ENCODE results near the gene PIK3CA. TPM values are rescaled to one million over a fixed set of nuclear protein-coding genes. Genes with fewer than 3 reads are reported as not detected.

PIK3CA gene
- total and polyA plus RNA-seq, 2 experiments from 2014 or later, result 8.3 to 22.5 TPM

- H3K4me1 ChIP-seq (ENCODE audit: insufficient read depth), result no peaks in the 10 kb centered on the region
- no peaks in the 10 kb centered on the region for H3F3A ChIP-seq (ENCODE audit: insufficient read depth)
- H3K4me3 ChIP-seq, result no peak overlapping the region
- H3K27me3 ChIP-seq (replicated peaks; ENCODE audit: insufficient read depth), result peaks cover 11% of the 10 kb centered on the region
- in situ Hi-C loops (cut with MboI), result no loop called here
- H3K36me3 ChIP-seq (ENCODE audit: low read depth), result no peaks in the 10 kb centered on the region
- no peak for TF ChIP-seq EZH2 (IDR thresholded peaks at IDR 0.05; ENCODE audit: insufficient read depth, poor library complexity, severe bottlenecking)
- no peak for TF ChIP-seq EZH2phosphoT487 (IDR thresholded peaks at IDR 0.05; ENCODE audit: insufficient read depth, low read depth)
- no peaks in the 10 kb centered on the region for H4K20me1 ChIP-seq (ENCODE audit: insufficient read depth)
- no peak overlapping the region for H3K4me2 ChIP-seq (ENCODE audit: unreplicated experiment)
- no peak overlapping the region for H2AFZ ChIP-seq
- no peak for DNase-seq
- H3K27ac ChIP-seq, result no peak overlapping the region
- H3K9ac ChIP-seq, result no peak overlapping the region
- H3K79me2 ChIP-seq (ENCODE audit: insufficient read depth), result no peaks in the 10 kb centered on the region
- H3K9me2 ChIP-seq (ENCODE audit: insufficient read depth), result no peaks in the 10 kb centered on the region
- WGBS, 2 experiments (ENCODE audit: low coverage in 1 of 2, low lambda C conversion rate in 2 of 2, missing lambda C conversion rate in 2 of 2), result 30 to 37% methylated on average over 1 of the region's 1 CpG
- H3K9me3 ChIP-seq (ENCODE audit: low read depth), result no peaks in the 10 kb centered on the region
Observed at GRCh38 chr3:179279837-179280236, 131.7 kb downstream of the PIK3CA start.

GRCh38 chr3:179281825-179282224 lies 133.7 kb downstream of the PIK3CA start:
- TF ChIP-seq EZH2 (IDR thresholded peaks at IDR 0.05; ENCODE audit: insufficient read depth, poor library complexity, severe bottlenecking) (no peak), EZH2phosphoT487 (IDR thresholded peaks at IDR 0.05; ENCODE audit: insufficient read depth, low read depth) (no peak)
- WGBS, 2 experiments (ENCODE audit: low coverage in 1 of 2, low lambda C conversion rate in 2 of 2, missing lambda C conversion rate in 2 of 2), result 76 to 79% methylated on average over 1 to 3 of the region's 3 CpGs
- Histone ChIP-seq H3K4me3 (no peak overlapping the region), H3K4me2 (ENCODE audit: unreplicated experiment) (no peak overlapping the region), H3K4me1 (ENCODE audit: insufficient read depth) (no peaks in the 10 kb centered on the region), H3K27ac (no peak overlapping the region), H3K9me2 (ENCODE audit: insufficient read depth) (no peaks in the 10 kb centered on the region), H2AFZ (no peak overlapping the region), H3K79me2 (ENCODE audit: insufficient read depth) (no peaks in the 10 kb centered on the region), H3K36me3 (ENCODE audit: low read depth) (no peaks in the 10 kb centered on the region), H3K9me3 (ENCODE audit: low read depth) (no peaks in the 10 kb centered on the region), H3K27me3 (replicated peaks; ENCODE audit: insufficient read depth) (peaks cover 11% of the 10 kb centered on the region), H4K20me1 (ENCODE audit: insufficient read depth) (no peaks in the 10 kb centered on the region), H3F3A (ENCODE audit: insufficient read depth) (no peaks in the 10 kb centered on the region), H3K9ac (no peak overlapping the region)
- in situ Hi-C loops (cut with MboI), result no loop called here
- DNase-seq, result no peak

GRCh38 chr3:179286331-179286730 lies 138.2 kb downstream of the PIK3CA start:
- no peak overlapping the region for H3K4me3 ChIP-seq
- TF ChIP-seq EZH2phosphoT487 (IDR thresholded peaks at IDR 0.05; ENCODE audit: insufficient read depth, low read depth) (no peak), EZH2 (IDR thresholded peaks at IDR 0.05; ENCODE audit: insufficient read depth, poor library complexity, severe bottlenecking) (no peak)
- 56 to 58% methylated on average over 6 of the region's 6 CpGs for WGBS, 2 experiments (ENCODE audit: low coverage in 1 of 2, low lambda C conversion rate in 2 of 2, missing lambda C conversion rate in 2 of 2)
- DNase-seq, result no peak
- no peak overlapping the region for H3K4me2 ChIP-seq (ENCODE audit: unreplicated experiment)
- in situ Hi-C loops (cut with MboI), result no loop called here
- peak overlapping the region; percentile 62; the same call in 1 of the 2 replicates for H2AFZ ChIP-seq
- H3K36me3 ChIP-seq (ENCODE audit: low read depth), result no peaks in the 10 kb centered on the region
- H3K4me1 ChIP-seq (ENCODE audit: insufficient read depth), result no peaks in the 10 kb centered on the region
- no peak overlapping the region for H3K27ac ChIP-seq
- no peaks in the 10 kb centered on the region for H3K9me2 ChIP-seq (ENCODE audit: insufficient read depth)
- no peaks in the 10 kb centered on the region for H3K79me2 ChIP-seq (ENCODE audit: insufficient read depth)
- H4K20me1 ChIP-seq (ENCODE audit: insufficient read depth), result no peaks in the 10 kb centered on the region
- no peaks in the 10 kb centered on the region for H3K9me3 ChIP-seq (ENCODE audit: low read depth)
- peaks cover 11% of the 10 kb centered on the region; the same call in 1 of the 2 replicates for H3K27me3 ChIP-seq (replicated peaks; ENCODE audit: insufficient read depth)
- no peak overlapping the region for H3K9ac ChIP-seq
- H3F3A ChIP-seq (ENCODE audit: insufficient read depth), result no peaks in the 10 kb centered on the region

GRCh38 chr3:179288845-179289244 lies 140.7 kb downstream of the PIK3CA start:
- H2AFZ ChIP-seq, result no peak overlapping the region
- no peak for DNase-seq
- H3K27me3 ChIP-seq (replicated peaks; ENCODE audit: insufficient read depth), result peaks cover 2% of the 10 kb centered on the region; the same call in 1 of the 2 replicates
- H3K36me3 ChIP-seq (ENCODE audit: low read depth), result no peaks in the 10 kb centered on the region
- no peak for TF ChIP-seq EZH2phosphoT487 (IDR thresholded peaks at IDR 0.05; ENCODE audit: insufficient read depth, low read depth)
- no peak for TF ChIP-seq EZH2 (IDR thresholded peaks at IDR 0.05; ENCODE audit: insufficient read depth, poor library complexity, severe bottlenecking)
- no peaks in the 10 kb centered on the region for H3K9me3 ChIP-seq (ENCODE audit: low read depth)
- no peaks in the 10 kb centered on the region for H3K9me2 ChIP-seq (ENCODE audit: insufficient read depth)
- in situ Hi-C loops (cut with MboI), result no loop called here
- no peak overlapping the region for H3K4me3 ChIP-seq
- H3K4me2 ChIP-seq (ENCODE audit: unreplicated experiment), result no peak overlapping the region
- WGBS, 2 experiments (ENCODE audit: low coverage in 1 of 2, low lambda C conversion rate in 2 of 2, missing lambda C conversion rate in 2 of 2), result 26 to 35% methylated on average over 3 to 4 of the region's 4 CpGs
- no peak overlapping the region for H3K9ac ChIP-seq
- H3K4me1 ChIP-seq (ENCODE audit: insufficient read depth), result no peaks in the 10 kb centered on the region
- no peak overlapping the region for H3K27ac ChIP-seq
- no peaks in the 10 kb centered on the region for H3K79me2 ChIP-seq (ENCODE audit: insufficient read depth)
- H3F3A ChIP-seq (ENCODE audit: insufficient read depth), result no peaks in the 10 kb centered on the region
- no peaks in the 10 kb centered on the region for H4K20me1 ChIP-seq (ENCODE audit: insufficient read depth)

- no peak overlapping the region for H3K27ac ChIP-seq
- no peak overlapping the region for H2AFZ ChIP-seq
- H3K9ac ChIP-seq, result no peak overlapping the region
- no peak for DNase-seq
- H3K4me2 ChIP-seq (ENCODE audit: unreplicated experiment), result no peak overlapping the region
- no peaks in the 10 kb centered on the region for H4K20me1 ChIP-seq (ENCODE audit: insufficient read depth)
- no peaks in the 10 kb centered on the region for H3F3A ChIP-seq (ENCODE audit: insufficient read depth)
- 0 out of 2 replicates have a peak, but pooled peaks cover 1% of the 10 kb centered on the region for H3K27me3 ChIP-seq (replicated peaks; ENCODE audit: insufficient read depth)
- no peak overlapping the region for H3K4me3 ChIP-seq
- TF ChIP-seq EZH2 (IDR thresholded peaks at IDR 0.05; ENCODE audit: insufficient read depth, poor library complexity, severe bottlenecking), result no peak
- TF ChIP-seq EZH2phosphoT487 (IDR thresholded peaks at IDR 0.05; ENCODE audit: insufficient read depth, low read depth), result no peak
- H3K79me2 ChIP-seq (ENCODE audit: insufficient read depth), result no peaks in the 10 kb centered on the region
- in situ Hi-C loops (cut with MboI), result no loop called here
- no peaks in the 10 kb centered on the region for H3K9me2 ChIP-seq (ENCODE audit: insufficient read depth)
- H3K36me3 ChIP-seq (ENCODE audit: low read depth), result no peaks in the 10 kb centered on the region
- 21 to 31% methylated on average over 3 of the region's 3 CpGs for WGBS, 2 experiments (ENCODE audit: low coverage in 1 of 2, low lambda C conversion rate in 2 of 2, missing lambda C conversion rate in 2 of 2)
- H3K4me1 ChIP-seq (ENCODE audit: insufficient read depth), result no peaks in the 10 kb centered on the region
- H3K9me3 ChIP-seq (ENCODE audit: low read depth), result no peaks in the 10 kb centered on the region
Observed at GRCh38 chr3:179289295-179289694, 141.1 kb downstream of the PIK3CA start.

Small RNA genes within 50 kb of the gene (small RNA-seq; reads per million reads assigned to genes)
- gene RF00402 (ENCODE audit: low read depth, low replicate concordance), result not detected

Other genes starting within 250 kb of the PIK3CA start
- gene ZMAT3, start 76.5 kb upstream of the PIK3CA start, total RNA-seq (2014; rRNA removed; shearing (Covaris generic)), result 23.6 and 24.8 TPM in 2 replicates
- 37.8 and 40.1 TPM in 2 replicates for gene ZMAT3, start 76.5 kb upstream of the PIK3CA start, polyA plus RNA-seq (2016; fragmentation: Nextera tagmentation; extraction: Ambion mirVana)
- 0.38 and 0.54 TPM in 2 replicates for gene KCNMB3, start 102.8 kb downstream of the PIK3CA start, total RNA-seq (2014; rRNA removed; shearing (Covaris generic))
- 0.47 and 0.50 TPM in 2 replicates for gene KCNMB3, start 102.8 kb downstream of the PIK3CA start, polyA plus RNA-seq (2016; fragmentation: Nextera tagmentation; extraction: Ambion mirVana)
- gene ZNF639, start 174.7 kb downstream of the PIK3CA start, total RNA-seq (2014; rRNA removed; shearing (Covaris generic)), result 68.0 and 76.9 TPM in 2 replicates
- gene ZNF639, start 174.7 kb downstream of the PIK3CA start, polyA plus RNA-seq (2016; fragmentation: Nextera tagmentation; extraction: Ambion mirVana), result 26.8 and 27.9 TPM in 2 replicates
- 44.7 and 54.9 TPM in 2 replicates for gene MFN1, start 199.4 kb downstream of the PIK3CA start, total RNA-seq (2014; rRNA removed; shearing (Covaris generic))
- gene MFN1, start 199.4 kb downstream of the PIK3CA start, polyA plus RNA-seq (2016; fragmentation: Nextera tagmentation; extraction: Ambion mirVana), result 19.1 and 22.2 TPM in 2 replicates

All from GM23248 (cell line).